H1 (cell line): ENCODE results near the gene H2BK1. TPM values are rescaled to one million over a fixed set of nuclear protein-coding genes. Genes with fewer than 3 reads are reported as not detected.

Experiments used
- BCL11A ChIP-seq, 2 experiments: IDR thresholded peaks; one replicate each; pipeline ENCODE4 v1.6.1; 2011; ENCODE audit warnings: low read depth in 2 of 2, low read length in 2 of 2, mild to moderate bottlenecking in 2 of 2
- CBX5 ChIP-seq: fragments of 300-800, 300-1000 bp; sonication (generic); IDR thresholded peaks from 2 replicates; pipeline ENCODE4 v1.7.1; 2016; ENCODE audit warnings: antibody characterized with exemption, low read length, low read depth
- CTCF ChIP-seq, 3 experiments: IDR thresholded peaks; 1 replicate in 2 of 3; 2 replicates in 1 of 3; pipeline versions ENCODE4 v1.5.1 to v1.6.1; 2011; ENCODE audit warnings: low read length in 3 of 3, mild to moderate bottlenecking in 3 of 3, inconsistent platforms in 2 of 3, low read depth in 1 of 3, moderate library complexity in 1 of 3; ENCODE audit not compliant: insufficient read depth in 1 of 3; ENCODE audit errors: control extremely low read depth in 1 of 3
- EZH2 ChIP-seq: fragments of 200-600 bp; sonication (generic); IDR thresholded peaks from 2 replicates; pipeline ENCODE4 v1.7.1; 2012; ENCODE audit warnings: low read depth, mild to moderate bottlenecking, moderate library complexity, low read length, inconsistent platforms; ENCODE audit not compliant: severe bottlenecking
- KDM4A ChIP-seq: IDR thresholded peaks from one replicate; pipeline ENCODE4 v1.7.1; 2012; ENCODE audit warnings: low read depth, mild to moderate bottlenecking, moderate library complexity, low read length, inconsistent platforms; ENCODE audit not compliant: severe bottlenecking
- polyA plus RNA-seq, 7 experiments: library from polyadenylated mRNA; depleted of rRNA in 3 of 7; stranded (reverse) in 5 of 7; unstranded in 2 of 7; fragments of >200 nt in 5 of 7; fragments of 200-250 nt in 2 of 7; gene quantifications; 1 replicate in 5 of 7; 2 replicates in 1 of 7; 4 replicates in 1 of 7; pipeline versions ENCODE4 v1.2.1 to v1.2.3, GENCODE V29; 2011 to 2013; ENCODE audit warnings: missing spikeins in 2 of 7, mixed read lengths in 2 of 7
- total RNA-seq: library from RNA; stranded (reverse); fragmentation: NEBNext Ultra II Directional; extraction: Animal tissue kit (Norgen Biotek cat#: 25700); gene quantifications from 2 replicates; pipeline ENCODE4 v1.2.1, GENCODE V29; 2021

H2BK1 gene
- total and polyA plus RNA-seq, 2 of the 8 experiments (the other 6 are each of a cell fraction or from before 2014, with no cell fraction given): not detected

- TF ChIP-seq CTCF (IDR thresholded peaks at IDR 0.05; ENCODE audit: control extremely low read depth in 1 of 3, insufficient read depth in 1 of 3, low read depth in 1 of 3, low read length in 3 of 3) (no peak), EZH2 (no peak), CBX5 (no peak), KDM4A (no peak), BCL11A (IDR thresholded peaks at IDR 0.05; ENCODE audit: low read depth in 2 of 2, low read length in 2 of 2) (no peak)
Measured at GRCh38 chr7:151257990-151258389, 47.7 kb upstream of the H2BK1 start (continued).
